ENCODE measurements around the gene CADPS.

DNA sequence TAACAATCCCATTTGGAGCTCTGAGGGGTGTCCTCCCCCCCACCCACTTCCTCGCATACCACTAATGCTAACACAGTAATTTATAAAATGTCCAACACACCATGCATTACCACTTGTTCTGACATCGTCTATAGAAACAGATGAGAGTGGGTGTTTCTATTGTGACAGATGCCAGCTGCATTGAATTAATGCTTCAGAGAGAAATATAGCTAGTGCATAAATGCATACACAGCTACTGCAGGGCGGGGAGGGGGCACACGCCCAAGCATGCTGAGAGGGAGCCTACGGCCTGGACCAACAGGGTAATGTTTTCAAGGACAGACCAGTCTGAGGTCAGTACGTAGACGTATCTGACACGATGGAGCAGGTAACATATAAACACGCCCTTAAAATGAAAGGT is 395.9 kb downstream of the CADPS start:
- TF ChIP-seq, protein P1, sequence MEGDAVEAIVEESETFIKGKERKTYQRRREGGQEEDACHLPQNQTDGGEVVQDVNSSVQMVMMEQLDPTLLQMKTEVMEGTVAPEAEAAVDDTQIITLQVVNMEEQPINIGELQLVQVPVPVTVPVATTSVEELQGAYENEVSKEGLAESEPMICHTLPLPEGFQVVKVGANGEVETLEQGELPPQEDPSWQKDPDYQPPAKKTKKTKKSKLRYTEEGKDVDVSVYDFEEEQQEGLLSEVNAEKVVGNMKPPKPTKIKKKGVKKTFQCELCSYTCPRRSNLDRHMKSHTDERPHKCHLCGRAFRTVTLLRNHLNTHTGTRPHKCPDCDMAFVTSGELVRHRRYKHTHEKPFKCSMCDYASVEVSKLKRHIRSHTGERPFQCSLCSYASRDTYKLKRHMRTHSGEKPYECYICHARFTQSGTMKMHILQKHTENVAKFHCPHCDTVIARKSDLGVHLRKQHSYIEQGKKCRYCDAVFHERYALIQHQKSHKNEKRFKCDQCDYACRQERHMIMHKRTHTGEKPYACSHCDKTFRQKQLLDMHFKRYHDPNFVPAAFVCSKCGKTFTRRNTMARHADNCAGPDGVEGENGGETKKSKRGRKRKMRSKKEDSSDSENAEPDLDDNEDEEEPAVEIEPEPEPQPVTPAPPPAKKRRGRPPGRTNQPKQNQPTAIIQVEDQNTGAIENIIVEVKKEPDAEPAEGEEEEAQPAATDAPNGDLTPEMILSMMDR (conservative IDR thresholded peaks at IDR 0.05; ENCODE audit: low read length): no peak
- TF ChIP-seq EZH2phosphoT487 (IDR thresholded peaks at IDR 0.05; ENCODE audit: borderline replicate concordance): no peak

Data from Loucy (cell line).